ENCODE measurements around the gene SEC31A.

SEC31A gene

GRCh38 chr4:82797405-82798111 lies 93.4 kb downstream of the SEC31A start:
- DNase-seq (ENCODE audit: low read depth in 2 of 2), result no peak

- DNase-seq (ENCODE audit: low read depth in 2 of 2), result no peak
Measured at GRCh38 chr4:82797040-82797404, 93.9 kb downstream of the SEC31A start.

- no peak for DNase-seq (ENCODE audit: low read depth in 2 of 2)
Measured at GRCh38 chr4:82792912-82793649, 97.9 kb downstream of the SEC31A start.

- DNase-seq (ENCODE audit: low read depth in 2 of 2), result no peak
Measured at GRCh38 chr4:82791179-82791578, 99.8 kb downstream of the SEC31A start.

- no peak for DNase-seq (ENCODE audit: low read depth in 2 of 2)
Measured at GRCh38 chr4:82790060-82790660, 100.8 kb downstream of the SEC31A start.

GRCh38 chr4:82789025-82789776 lies 101.8 kb downstream of the SEC31A start:
- DNase-seq (ENCODE audit: low read depth in 2 of 2), result no peak

- DNase-seq (ENCODE audit: low read depth in 2 of 2), result no peak
Measured at GRCh38 chr4:82787342-82787741, 103.6 kb downstream of the SEC31A start.

- no peak for DNase-seq (ENCODE audit: low read depth in 2 of 2)
Measured at GRCh38 chr4:82786828-82787227, 104.1 kb downstream of the SEC31A start.

GRCh38 chr4:82785611-82786400 lies 105.1 kb downstream of the SEC31A start:
- DNase-seq (ENCODE audit: low read depth in 2 of 2), result no peak

- DNase-seq (ENCODE audit: low read depth in 2 of 2), result no peak
Measured at GRCh38 chr4:82784681-82785610, 106.0 kb downstream of the SEC31A start.

- DNase-seq (ENCODE audit: low read depth in 2 of 2), result no peak
Measured at GRCh38 chr4:82782626-82783345, 108.2 kb downstream of the SEC31A start.

- DNase-seq (ENCODE audit: low read depth in 2 of 2), result no peak
Measured at GRCh38 chr4:82780752-82781231, 110.2 kb downstream of the SEC31A start.

GRCh38 chr4:82780170-82780751 lies 110.7 kb downstream of the SEC31A start:
- DNase-seq (ENCODE audit: low read depth in 2 of 2), result no peak

GRCh38 chr4:82779032-82779431 lies 111.9 kb downstream of the SEC31A start:
- no peak for DNase-seq (ENCODE audit: low read depth in 2 of 2)

GRCh38 chr4:82777857-82778525 lies 113.0 kb downstream of the SEC31A start:
- no peak for DNase-seq (ENCODE audit: low read depth in 2 of 2)

- DNase-seq (ENCODE audit: low read depth in 2 of 2), result no peak
Measured at GRCh38 chr4:82776925-82777542, 113.9 kb downstream of the SEC31A start.

- DNase-seq (ENCODE audit: low read depth in 2 of 2), result no peak
Measured at GRCh38 chr4:82775243-82775642, 115.7 kb downstream of the SEC31A start.

- DNase-seq (ENCODE audit: low read depth in 2 of 2), result no peak
Measured at GRCh38 chr4:82774711-82775171, 116.2 kb downstream of the SEC31A start.

Data from stimulated activated CD4-positive, alpha-beta T cell treated with anti-CD3 and anti-CD28 coated beads, Interleukin-1b, Interleukin-23, amount 100 ng/mL, for 1 hour (primary cell).